ENCODE results near the gene PDLIM1. TPM values are rescaled to one million over a fixed set of nuclear protein-coding genes. Genes with fewer than 3 reads are reported as not detected.

The PDLIM1 gene
- total RNA-seq, 1 experiment from 2014 or later = 67.4 TPM

DNA sequence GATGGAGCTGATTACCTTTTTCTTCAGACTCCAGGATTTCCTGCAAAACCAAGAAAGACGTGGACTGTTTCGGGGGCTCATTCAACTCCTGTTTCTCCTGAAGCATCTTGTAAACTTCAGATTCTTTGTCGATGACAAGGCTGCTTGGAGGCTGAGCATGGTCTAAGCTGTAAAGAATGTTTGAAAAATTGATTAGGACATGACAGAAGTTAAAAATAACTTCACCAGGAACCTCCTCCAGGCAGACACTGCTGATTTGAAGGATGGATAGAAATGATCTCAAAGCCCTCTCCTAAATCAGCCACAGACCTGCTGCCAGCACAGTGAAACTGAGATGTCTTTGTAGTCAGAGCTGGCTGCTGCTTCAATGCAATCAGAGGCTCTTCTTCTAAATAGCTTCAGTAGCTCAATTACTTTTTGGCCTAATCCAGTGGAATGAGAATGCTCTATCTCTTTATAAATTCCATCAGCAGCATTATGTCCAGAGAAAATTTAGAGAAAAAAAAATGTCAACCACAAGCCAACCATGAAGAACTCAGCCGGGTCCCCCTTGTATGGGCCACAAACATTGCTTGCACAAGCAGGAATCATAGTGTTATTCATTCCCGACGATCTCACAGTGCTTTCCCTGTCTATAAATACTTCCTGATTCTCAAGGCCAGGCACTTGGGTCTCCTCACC, 43.5 kb downstream of the PDLIM1 start:
- Histone ChIP-seq H3K79me2 (ENCODE audit: insufficient read depth, low read length) (0 out of 2 replicates have a peak, but pooled peaks cover 7% of the 10 kb centered on the region), H3K4me3 (replicated peaks in 1 of 2; ENCODE audit: low read depth in 1 of 2, low read length in 2 of 2) (no peak overlapping the region), H3K27ac (ENCODE audit: low read depth, low read length) (no peak overlapping the region), H3K27me3 (ENCODE audit: insufficient read depth, low read length) (no peaks in the 10 kb centered on the region), H3K9ac (ENCODE audit: low read length) (no peak overlapping the region), H2AFZ (ENCODE audit: low read depth, low read length, poor library complexity, severe bottlenecking) (no peak overlapping the region), H3K4me1 (ENCODE audit: control insufficient read depth in 1 of 2, insufficient read depth in 2 of 2, low read length in 2 of 2) (peaks cover 0 to 15% of the 10 kb centered on the region in 2 experiments; a peak in 1 of 4 replicates), H3K9me2 (ENCODE audit: insufficient read depth) (no peaks in the 10 kb centered on the region), H3K9me3 (ENCODE audit: control insufficient read depth in 1 of 2, insufficient read depth in 1 of 2, low read depth in 1 of 2, low read length in 2 of 2) (no peaks in the 10 kb centered on the region), H4K20me1 (ENCODE audit: insufficient read depth) (no peaks in the 10 kb centered on the region), H3K36me3 (ENCODE audit: control insufficient read depth in 1 of 2, insufficient read depth in 2 of 2, low read length in 2 of 2) (0 out of 4 replicates have a peak, but pooled peaks cover 5 to 6% of the 10 kb centered on the region in 2 experiments), H3K4me2 (ENCODE audit: low read length) (peak overlapping the region; percentile 22; the same call in 1 of the 2 replicates)
- ATAC-seq (peak; percentile 20; the same call in 1 of the 2 replicates), DNase-seq (ENCODE audit: low read depth, low spot score) (no peak)
- intact Hi-C loops (cut with micrococcal nuclease) = loop anchor here (2.0 kb wide), 1 partner anchor 353 kb away; no protein-coding TSS in a partner anchor
- CTCF ChIA-PET = interaction anchor here (0.7 to 3.2 kb wide), 15 partner anchors 11 to 283 kb away, joined by 3 to 78 read pairs (median 5); no protein-coding TSS in a partner anchor
- TF ChIP-seq, protein P1, sequence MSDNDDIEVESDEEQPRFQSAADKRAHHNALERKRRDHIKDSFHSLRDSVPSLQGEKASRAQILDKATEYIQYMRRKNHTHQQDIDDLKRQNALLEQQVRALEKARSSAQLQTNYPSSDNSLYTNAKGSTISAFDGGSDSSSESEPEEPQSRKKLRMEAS (IDR thresholded peaks at IDR 0.05) = no peak
- TF ChIP-seq POLR2A (IDR thresholded peaks at IDR 0.05; ENCODE audit: borderline replicate concordance, extremely low read depth, insufficient read depth, insufficient read length) (no peak), CTCF (IDR thresholded peaks at IDR 0.05 in 2 of 3, conservative IDR thresholded peaks at IDR 0.05 in 1 of 3; ENCODE audit: borderline replicate concordance in 1 of 3, insufficient read depth in 1 of 3, low read depth in 2 of 3, low read length in 2 of 3) (no peak), FOSL1 (IDR thresholded peaks at IDR 0.05; ENCODE audit: low read depth) (no peak), EZH2 (IDR thresholded peaks at IDR 0.05) (no peak), EZH2phosphoT487 (IDR thresholded peaks at IDR 0.05; ENCODE audit: borderline replicate concordance) (no peak), JUND (IDR thresholded peaks at IDR 0.05) (no peak), TCF7L2 (IDR thresholded peaks at IDR 0.05; ENCODE audit: borderline replicate concordance, extremely low read depth, insufficient read depth, insufficient read length) (no peak), CEBPB (IDR thresholded peaks at IDR 0.05; ENCODE audit: low read depth) (no peak), ELF1 (IDR thresholded peaks at IDR 0.05; ENCODE audit: borderline replicate concordance, low read depth) (no peak), RAD21 (IDR thresholded peaks at IDR 0.05; ENCODE audit: low read depth) (no peak), SIN3A (IDR thresholded peaks at IDR 0.05; ENCODE audit: low read depth) (no peak), ZNF274 (IDR thresholded peaks at IDR 0.05; ENCODE audit: low read depth, low read length) (no peak), SRF (IDR thresholded peaks at IDR 0.05; ENCODE audit: low read depth) (no peak)
- TF ChIP-seq, protein P2, sequence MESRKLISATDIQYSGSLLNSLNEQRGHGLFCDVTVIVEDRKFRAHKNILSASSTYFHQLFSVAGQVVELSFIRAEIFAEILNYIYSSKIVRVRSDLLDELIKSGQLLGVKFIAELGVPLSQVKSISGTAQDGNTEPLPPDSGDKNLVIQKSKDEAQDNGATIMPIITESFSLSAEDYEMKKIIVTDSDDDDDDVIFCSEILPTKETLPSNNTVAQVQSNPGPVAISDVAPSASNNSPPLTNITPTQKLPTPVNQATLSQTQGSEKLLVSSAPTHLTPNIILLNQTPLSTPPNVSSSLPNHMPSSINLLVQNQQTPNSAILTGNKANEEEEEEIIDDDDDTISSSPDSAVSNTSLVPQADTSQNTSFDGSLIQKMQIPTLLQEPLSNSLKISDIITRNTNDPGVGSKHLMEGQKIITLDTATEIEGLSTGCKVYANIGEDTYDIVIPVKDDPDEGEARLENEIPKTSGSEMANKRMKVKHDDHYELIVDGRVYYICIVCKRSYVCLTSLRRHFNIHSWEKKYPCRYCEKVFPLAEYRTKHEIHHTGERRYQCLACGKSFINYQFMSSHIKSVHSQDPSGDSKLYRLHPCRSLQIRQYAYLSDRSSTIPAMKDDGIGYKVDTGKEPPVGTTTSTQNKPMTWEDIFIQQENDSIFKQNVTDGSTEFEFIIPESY (IDR thresholded peaks at IDR 0.05; ENCODE audit: extremely low read depth, insufficient replicate concordance, low read length) = no peak
- no TSS peak for BruUV-seq (replicated peaks)
- RAD21 ChIA-PET (ENCODE audit: low non-redundant PET in 1 of 2, low total read pairs in 2 of 2, uncharacterized antibody in 2 of 2, unreplicated experiment in 2 of 2) = interaction anchor here (0.9 to 2.0 kb wide), 3 partner anchors 115 to 126 kb away, joined by 3 to 11 read pairs (median 4); no protein-coding TSS in a partner anchor
- POLR2A ChIA-PET = no interaction called here

Measured in HCT116 (cell line).